C4-2B (cell line): ENCODE data around the gene LAMC3.

Experiments
- ZFX ChIP-seq: fragments of 450-650 bp; IDR thresholded peaks from 2 replicates; pipeline ENCODE4 v1.6.1; 2017
- TF ChIP-seq, protein P1 (sequence below): fragments of 450-650 bp; conservative IDR thresholded peaks from 2 replicates; pipeline ENCODE4 v1.5.1; 2017; ENCODE audit warnings: mild to moderate bottlenecking

DNA sequence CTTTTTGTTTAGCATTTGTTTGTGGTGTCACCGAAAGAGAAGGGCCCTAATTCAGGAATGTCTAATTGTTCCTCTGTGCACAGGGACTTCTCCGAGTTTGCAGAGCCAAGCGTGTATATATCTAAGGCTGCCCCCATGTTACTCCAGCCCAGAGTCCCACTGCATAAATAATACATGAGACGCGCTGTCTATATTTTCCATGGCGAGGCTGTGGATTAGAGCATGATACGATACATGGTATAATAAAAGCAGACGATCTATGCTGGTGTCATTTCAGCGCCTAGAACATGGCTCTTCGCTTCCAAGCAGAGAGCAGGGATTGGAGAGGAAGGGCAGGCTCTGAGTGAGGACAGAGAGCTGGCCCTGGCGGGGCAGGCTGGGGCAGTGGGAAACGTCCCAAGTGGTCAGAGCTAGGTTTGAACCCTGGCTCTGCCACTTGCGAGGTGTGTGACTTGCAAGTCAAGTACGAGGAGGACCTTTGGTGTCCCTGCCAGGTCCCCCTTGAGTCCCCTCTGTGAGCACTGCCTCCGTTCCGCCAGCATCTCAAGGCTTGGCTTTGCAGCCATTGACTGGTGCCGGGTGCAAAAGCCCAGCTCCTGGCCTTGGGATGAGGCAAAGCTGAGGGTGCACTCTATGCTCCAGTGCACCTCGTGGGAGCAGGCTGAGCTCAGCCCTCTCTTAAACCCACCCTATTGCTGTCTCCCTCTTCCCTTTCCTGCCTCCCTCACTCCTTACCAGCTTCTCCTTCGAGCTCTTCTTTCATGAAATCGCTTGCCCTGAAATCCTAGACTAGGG, 29.2 kb upstream of the LAMC3 start:
- TF ChIP-seq, protein P1, sequence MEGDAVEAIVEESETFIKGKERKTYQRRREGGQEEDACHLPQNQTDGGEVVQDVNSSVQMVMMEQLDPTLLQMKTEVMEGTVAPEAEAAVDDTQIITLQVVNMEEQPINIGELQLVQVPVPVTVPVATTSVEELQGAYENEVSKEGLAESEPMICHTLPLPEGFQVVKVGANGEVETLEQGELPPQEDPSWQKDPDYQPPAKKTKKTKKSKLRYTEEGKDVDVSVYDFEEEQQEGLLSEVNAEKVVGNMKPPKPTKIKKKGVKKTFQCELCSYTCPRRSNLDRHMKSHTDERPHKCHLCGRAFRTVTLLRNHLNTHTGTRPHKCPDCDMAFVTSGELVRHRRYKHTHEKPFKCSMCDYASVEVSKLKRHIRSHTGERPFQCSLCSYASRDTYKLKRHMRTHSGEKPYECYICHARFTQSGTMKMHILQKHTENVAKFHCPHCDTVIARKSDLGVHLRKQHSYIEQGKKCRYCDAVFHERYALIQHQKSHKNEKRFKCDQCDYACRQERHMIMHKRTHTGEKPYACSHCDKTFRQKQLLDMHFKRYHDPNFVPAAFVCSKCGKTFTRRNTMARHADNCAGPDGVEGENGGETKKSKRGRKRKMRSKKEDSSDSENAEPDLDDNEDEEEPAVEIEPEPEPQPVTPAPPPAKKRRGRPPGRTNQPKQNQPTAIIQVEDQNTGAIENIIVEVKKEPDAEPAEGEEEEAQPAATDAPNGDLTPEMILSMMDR = no peak
- no peak for TF ChIP-seq ZFX
